ENCODE results near the gene FAM237A.

The FAM237A gene

GRCh38 chr2:206642075-206643025, at the start of gene FAM237A:
TSS of gene FAM237A (plus strand) at chr2:206642487. CDS start at chr2:206644237, 1,750 bp downstream.
- TF ChIP-seq CTCF (IDR thresholded peaks at IDR 0.05; ENCODE audit: borderline replicate concordance, control extremely low read depth, extremely low read depth, insufficient read depth, missing control alignments), result no peak
- in situ Hi-C loops (cut with MboI; ENCODE audit: low sequenced_read_pairs, unreplicated experiment), result no loop called here
- DNase-seq (ENCODE audit: low spot score), result peak; percentile 65

DNA sequence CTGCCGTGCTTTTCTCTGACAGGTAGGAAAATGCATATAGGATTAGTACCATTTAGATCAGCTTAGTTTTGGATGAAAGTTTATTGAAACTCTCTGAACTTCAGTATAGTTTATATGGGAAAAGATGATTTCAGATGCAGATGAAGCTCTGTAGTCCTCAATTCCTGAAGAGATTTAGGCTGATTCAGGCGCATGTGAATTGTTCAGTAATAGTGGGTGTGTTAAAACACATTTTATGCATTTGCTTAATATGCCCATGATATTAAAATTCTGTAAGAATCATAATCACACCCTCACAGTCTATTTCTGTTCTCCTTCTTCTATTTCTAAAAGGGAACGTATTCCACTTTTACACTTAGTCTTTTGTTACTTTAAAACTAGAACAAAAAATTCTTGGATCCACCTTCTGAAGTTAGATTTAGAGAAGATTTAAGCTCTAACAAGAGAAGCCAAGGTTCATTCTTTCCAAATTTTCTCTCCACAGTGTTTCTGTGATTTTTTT, 44.5 kb upstream of the FAM237A start:
- no peak for DNase-seq (ENCODE audit: low spot score)
- TF ChIP-seq CTCF (IDR thresholded peaks at IDR 0.05; ENCODE audit: borderline replicate concordance, control extremely low read depth, extremely low read depth, insufficient read depth, missing control alignments), result no peak
- in situ Hi-C loops (cut with MboI; ENCODE audit: low sequenced_read_pairs, unreplicated experiment), result no loop called here

DNA sequence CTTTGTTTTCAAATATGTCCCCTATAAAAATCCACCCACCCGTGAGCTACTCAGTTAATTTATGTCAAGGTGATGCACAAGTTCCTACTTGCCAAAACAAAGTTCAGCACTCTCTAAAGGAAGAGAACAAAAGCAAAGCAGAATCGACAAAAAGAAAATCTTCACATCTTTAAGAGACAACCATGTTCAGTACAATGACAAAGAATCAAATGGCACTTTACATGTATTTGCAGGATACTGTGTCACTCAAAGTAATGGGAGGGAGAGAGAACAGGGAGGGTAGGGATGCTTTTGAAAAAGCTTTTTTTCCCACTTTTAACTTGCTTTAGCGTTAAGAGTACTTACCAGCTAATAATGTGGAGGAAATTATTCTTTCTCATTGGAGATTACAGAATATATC, 39.0 kb upstream of the FAM237A start:
- no peak for DNase-seq (ENCODE audit: low spot score)
- in situ Hi-C loops (cut with MboI; ENCODE audit: low sequenced_read_pairs, unreplicated experiment), result no loop called here
- no peak for TF ChIP-seq CTCF (IDR thresholded peaks at IDR 0.05; ENCODE audit: borderline replicate concordance, control extremely low read depth, extremely low read depth, insufficient read depth, missing control alignments)

DNA sequence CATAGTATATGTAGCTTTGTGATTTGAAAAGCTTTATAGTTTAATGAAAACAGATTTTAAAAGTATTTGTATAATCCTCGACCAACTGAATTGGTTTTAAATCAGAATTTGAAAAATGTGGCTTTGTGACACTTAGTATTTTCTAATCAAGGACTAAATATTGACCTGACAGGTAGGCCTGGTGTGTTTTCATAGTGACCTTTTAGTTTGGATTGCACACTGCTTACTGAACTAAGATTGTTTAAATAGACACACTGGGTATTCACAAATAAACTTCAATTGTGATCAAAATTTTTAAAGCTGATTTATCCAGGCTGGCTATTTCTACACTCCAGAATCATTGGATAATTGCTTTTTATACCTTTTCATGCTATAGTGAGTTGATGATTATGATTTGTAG, 31.8 kb upstream of the FAM237A start:
- DNase-seq (ENCODE audit: low spot score), result no peak
- in situ Hi-C loops (cut with MboI; ENCODE audit: low sequenced_read_pairs, unreplicated experiment), result no loop called here
- no peak for TF ChIP-seq CTCF (IDR thresholded peaks at IDR 0.05; ENCODE audit: borderline replicate concordance, control extremely low read depth, extremely low read depth, insufficient read depth, missing control alignments)

DNA sequence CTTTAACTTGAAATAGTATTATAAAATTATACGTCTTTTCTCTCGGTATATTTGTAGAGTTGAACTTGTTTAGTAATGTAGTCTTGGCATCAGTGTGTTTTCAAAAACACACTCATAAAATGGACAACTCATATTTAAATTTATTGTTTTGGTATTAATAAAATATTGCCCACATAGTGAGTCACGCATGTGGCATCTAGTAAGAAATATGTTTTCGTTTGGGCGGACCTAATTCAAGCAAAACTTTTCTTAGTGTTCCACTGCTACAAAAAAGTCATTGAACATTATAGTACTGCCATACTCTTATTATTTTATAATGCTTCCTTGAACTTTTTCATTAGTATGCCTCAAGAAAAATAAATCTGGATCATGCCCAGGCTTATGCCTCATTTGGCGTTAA, 31.1 kb upstream of the FAM237A start:
- no peak for DNase-seq (ENCODE audit: low spot score)
- in situ Hi-C loops (cut with MboI; ENCODE audit: low sequenced_read_pairs, unreplicated experiment), result no loop called here
- no peak for TF ChIP-seq CTCF (IDR thresholded peaks at IDR 0.05; ENCODE audit: borderline replicate concordance, control extremely low read depth, extremely low read depth, insufficient read depth, missing control alignments)

DNA sequence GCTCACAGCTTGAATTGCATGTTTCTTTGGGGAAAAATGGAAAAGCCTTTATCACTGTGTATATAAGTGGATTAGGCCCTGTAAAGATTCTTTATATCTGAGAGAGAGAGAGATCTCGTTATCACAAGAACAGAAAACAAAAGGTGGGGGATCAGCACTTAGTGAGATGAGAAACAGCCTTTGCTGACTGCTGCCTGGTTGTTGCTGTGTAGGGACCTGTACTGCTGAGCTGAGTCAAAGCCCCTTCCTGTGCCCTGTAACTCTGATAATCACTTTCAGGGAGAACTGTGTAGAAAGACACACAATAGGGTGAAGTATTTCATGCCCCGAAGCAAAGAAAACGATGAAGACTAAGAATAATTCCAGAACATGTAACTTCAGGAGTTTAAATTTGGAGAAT, 30.6 kb upstream of the FAM237A start:
- no peak for TF ChIP-seq CTCF (IDR thresholded peaks at IDR 0.05; ENCODE audit: borderline replicate concordance, control extremely low read depth, extremely low read depth, insufficient read depth, missing control alignments)
- no peak for DNase-seq (ENCODE audit: low spot score)
- in situ Hi-C loops (cut with MboI; ENCODE audit: low sequenced_read_pairs, unreplicated experiment), result no loop called here

Data from GM13976 (cell line).